ENCODE measurements around the gene PER1. TPM values are rescaled to one million over a fixed set of nuclear protein-coding genes. Genes with fewer than 3 reads are reported as not detected.

PER1 gene
- total and polyA plus RNA-seq, 2 of the 8 experiments (the other 6 are each of a cell fraction or from before 2014, with no cell fraction given) = 9.6 to 38.0 TPM

DNA sequence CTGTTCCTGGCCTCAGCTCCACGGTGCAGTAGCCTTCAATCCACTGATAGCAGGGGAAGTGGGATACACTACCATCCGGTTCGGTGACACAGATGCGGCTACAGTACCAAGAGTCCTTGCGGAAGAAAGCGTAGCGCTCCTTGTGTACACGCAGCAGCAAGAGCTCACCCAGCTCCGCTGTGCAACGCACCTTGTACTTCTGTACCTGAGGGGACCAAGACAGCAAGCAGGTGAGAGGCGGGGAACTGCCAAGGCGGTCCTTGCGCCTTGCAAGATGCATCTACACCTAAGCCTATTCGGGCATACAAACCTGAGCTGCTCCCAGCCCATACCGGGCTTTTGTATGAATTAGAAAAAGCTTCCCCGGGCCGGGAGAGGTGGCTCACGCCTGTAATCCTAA lies 35.4 kb downstream of the PER1 start (continued):
- no peak for TF ChIP-seq CHD7 (IDR thresholded peaks at IDR 0.05; ENCODE audit: insufficient replicate concordance, low read length)
- TF ChIP-seq JUN (IDR thresholded peaks at IDR 0.05; ENCODE audit: low read depth, low read length) = no peak
- TF ChIP-seq BRCA1 (IDR thresholded peaks at IDR 0.05; ENCODE audit: low read depth, low read length) = no peak
- no peak for TF ChIP-seq KDM4A (IDR thresholded peaks at IDR 0.05; ENCODE audit: low read depth, low read length, severe bottlenecking)
- no peak for TF ChIP-seq EGR1 (IDR thresholded peaks at IDR 0.05; ENCODE audit: borderline replicate concordance, low read depth, low read length)
- no peak for TF ChIP-seq SP4 (IDR thresholded peaks at IDR 0.05; ENCODE audit: low read length)
- TF ChIP-seq ATF3 (IDR thresholded peaks at IDR 0.05; ENCODE audit: insufficient read depth, low read depth, low read length) = no peak
- TF ChIP-seq TCF12 (IDR thresholded peaks at IDR 0.05; ENCODE audit: low read depth, low read length) = no peak
- TF ChIP-seq EP300 (IDR thresholded peaks at IDR 0.05; ENCODE audit: borderline replicate concordance in 1 of 2, low read depth in 2 of 2, low read length in 2 of 2) = no peak
- no peak for TF ChIP-seq RFX5 (IDR thresholded peaks at IDR 0.05; ENCODE audit: borderline replicate concordance, low read depth, low read length)
- TF ChIP-seq NRF1 (IDR thresholded peaks at IDR 0.05; ENCODE audit: low read depth, low read length) = no peak
- TF ChIP-seq TAF7 (optimal IDR thresholded peaks at IDR 0.05; ENCODE audit: borderline replicate concordance, low read depth, low read length) = no peak

All from H1 (cell line).